ENCODE data around the gene MESP2.

The MESP2 gene

DNA sequence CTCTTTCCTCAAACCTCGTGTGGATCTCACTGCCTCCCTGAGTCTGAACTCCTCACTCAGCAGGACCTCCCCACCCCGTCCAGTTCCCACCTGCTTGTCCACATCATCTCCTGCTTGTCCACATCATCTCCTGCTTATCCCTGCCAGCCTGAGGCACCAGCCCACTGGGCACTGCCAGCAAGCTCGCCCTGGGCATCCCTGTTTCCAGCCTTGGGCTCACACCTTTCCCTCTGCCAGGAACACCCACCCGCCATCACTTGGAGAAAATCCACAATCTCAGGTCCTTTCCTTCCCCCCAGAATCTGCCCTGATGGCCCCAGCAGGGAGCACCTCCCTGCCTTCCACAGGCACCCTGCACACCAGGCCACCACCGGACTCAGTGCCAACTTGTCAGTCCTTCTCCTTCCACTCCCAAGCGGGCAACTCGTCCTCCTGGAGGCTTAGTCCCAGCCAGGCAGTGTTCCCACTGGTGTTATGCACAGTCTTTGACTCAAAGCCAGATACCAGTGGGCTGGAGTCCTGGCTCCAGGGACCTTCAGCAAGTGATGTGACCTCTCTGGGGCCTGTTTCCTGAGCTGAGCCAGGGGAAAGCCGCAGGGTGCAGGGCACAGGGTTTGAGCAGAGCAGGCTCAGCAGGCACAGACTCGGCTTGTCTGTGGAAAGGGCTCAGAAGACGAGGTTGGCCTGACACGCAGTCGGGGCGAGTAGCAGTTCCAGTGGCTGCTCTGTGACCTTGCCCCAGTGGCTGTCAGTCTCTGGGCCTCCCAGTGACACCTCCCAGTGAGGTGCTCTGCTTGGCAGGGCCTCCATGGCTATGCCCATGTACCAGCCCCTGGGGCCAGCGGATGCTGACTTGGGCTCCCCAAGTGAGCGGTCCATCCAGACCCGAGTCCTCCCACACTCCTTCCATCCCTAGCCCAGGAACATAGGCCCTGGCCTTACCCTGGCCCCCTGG lies 9.5 kb upstream of the MESP2 start:
- TF ChIP-seq, protein P1, sequence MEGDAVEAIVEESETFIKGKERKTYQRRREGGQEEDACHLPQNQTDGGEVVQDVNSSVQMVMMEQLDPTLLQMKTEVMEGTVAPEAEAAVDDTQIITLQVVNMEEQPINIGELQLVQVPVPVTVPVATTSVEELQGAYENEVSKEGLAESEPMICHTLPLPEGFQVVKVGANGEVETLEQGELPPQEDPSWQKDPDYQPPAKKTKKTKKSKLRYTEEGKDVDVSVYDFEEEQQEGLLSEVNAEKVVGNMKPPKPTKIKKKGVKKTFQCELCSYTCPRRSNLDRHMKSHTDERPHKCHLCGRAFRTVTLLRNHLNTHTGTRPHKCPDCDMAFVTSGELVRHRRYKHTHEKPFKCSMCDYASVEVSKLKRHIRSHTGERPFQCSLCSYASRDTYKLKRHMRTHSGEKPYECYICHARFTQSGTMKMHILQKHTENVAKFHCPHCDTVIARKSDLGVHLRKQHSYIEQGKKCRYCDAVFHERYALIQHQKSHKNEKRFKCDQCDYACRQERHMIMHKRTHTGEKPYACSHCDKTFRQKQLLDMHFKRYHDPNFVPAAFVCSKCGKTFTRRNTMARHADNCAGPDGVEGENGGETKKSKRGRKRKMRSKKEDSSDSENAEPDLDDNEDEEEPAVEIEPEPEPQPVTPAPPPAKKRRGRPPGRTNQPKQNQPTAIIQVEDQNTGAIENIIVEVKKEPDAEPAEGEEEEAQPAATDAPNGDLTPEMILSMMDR (conservative IDR thresholded peaks at IDR 0.05; ENCODE audit: low read length) = no peak
- TF ChIP-seq EZH2phosphoT487 (IDR thresholded peaks at IDR 0.05; ENCODE audit: borderline replicate concordance) = no peak
- Histone ChIP-seq H3K9ac (ENCODE audit: low read depth, low read length, poor library complexity, severe bottlenecking) (no peak overlapping the region), H3K4me1 (ENCODE audit: insufficient read depth, low read length, poor library complexity, severe bottlenecking) (no peaks in the 10 kb centered on the region), H4K20me1 (ENCODE audit: insufficient read depth, low read length, poor library complexity, severe bottlenecking) (no peaks in the 10 kb centered on the region), H3K9me2 (replicated peaks; ENCODE audit: low read depth, low read length) (no peaks in the 10 kb centered on the region), H3K4me3 (ENCODE audit: low read length, poor library complexity, severe bottlenecking) (no peak overlapping the region), H3F3A (ENCODE audit: low read depth) (no peaks in the 10 kb centered on the region), H3K9me3 (ENCODE audit: insufficient read depth, low read depth, low read length) (no peaks in the 10 kb centered on the region), H3K36me3 (ENCODE audit: insufficient read depth, low read length) (no peaks in the 10 kb centered on the region), H3K79me2 (ENCODE audit: insufficient read depth, low read length) (no peaks in the 10 kb centered on the region), H3K27me3 (ENCODE audit: insufficient read depth, low read length, poor library complexity, severe bottlenecking) (no peaks in the 10 kb centered on the region), H2AFZ (ENCODE audit: low read length) (no peak overlapping the region), H3K4me2 (ENCODE audit: low read depth, low read length, poor library complexity, severe bottlenecking) (no peak overlapping the region)

DNA sequence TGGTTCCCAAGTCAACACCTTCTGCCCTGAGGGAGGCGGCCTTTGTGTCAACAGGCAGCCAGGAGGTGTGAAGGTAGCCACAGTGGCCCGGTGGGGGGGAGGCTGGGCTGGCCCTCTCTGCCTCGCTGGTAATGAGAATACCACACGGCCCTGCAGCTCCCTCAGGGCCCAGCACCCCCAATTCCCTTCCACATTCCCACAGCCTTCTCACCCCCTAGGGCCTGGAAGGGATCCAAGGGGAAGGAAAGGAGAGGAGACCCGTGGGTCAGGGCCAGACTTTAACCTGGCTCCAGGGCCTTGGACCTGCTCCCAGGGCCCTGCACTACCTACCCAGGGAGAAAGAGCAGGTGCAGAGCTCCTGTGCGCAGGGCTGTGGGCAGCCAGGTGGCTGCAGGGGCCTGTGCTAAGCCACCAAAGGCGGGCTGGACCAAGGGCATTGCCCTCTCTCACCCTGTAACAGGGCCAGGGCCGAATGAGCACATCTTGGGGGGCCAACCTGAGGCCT lies 8.7 kb upstream of the MESP2 start:
- Histone ChIP-seq H3K9me2 (replicated peaks; ENCODE audit: low read depth, low read length) (no peaks in the 10 kb centered on the region), H3K9me3 (ENCODE audit: insufficient read depth, low read depth, low read length) (no peaks in the 10 kb centered on the region), H3K4me2 (ENCODE audit: low read depth, low read length, poor library complexity, severe bottlenecking) (no peak overlapping the region), H3F3A (ENCODE audit: low read depth) (no peaks in the 10 kb centered on the region), H3K9ac (ENCODE audit: low read depth, low read length, poor library complexity, severe bottlenecking) (no peak overlapping the region), H3K79me2 (ENCODE audit: insufficient read depth, low read length) (no peaks in the 10 kb centered on the region), H4K20me1 (ENCODE audit: insufficient read depth, low read length, poor library complexity, severe bottlenecking) (no peaks in the 10 kb centered on the region), H3K36me3 (ENCODE audit: insufficient read depth, low read length) (no peaks in the 10 kb centered on the region), H2AFZ (ENCODE audit: low read length) (no peak overlapping the region), H3K27me3 (ENCODE audit: insufficient read depth, low read length, poor library complexity, severe bottlenecking) (no peaks in the 10 kb centered on the region), H3K4me1 (ENCODE audit: insufficient read depth, low read length, poor library complexity, severe bottlenecking) (no peaks in the 10 kb centered on the region), H3K4me3 (ENCODE audit: low read length, poor library complexity, severe bottlenecking) (no peak overlapping the region)
- no peak for TF ChIP-seq EZH2phosphoT487 (IDR thresholded peaks at IDR 0.05; ENCODE audit: borderline replicate concordance)
- TF ChIP-seq, protein P1 (conservative IDR thresholded peaks at IDR 0.05; ENCODE audit: low read length) = no peak

DNA sequence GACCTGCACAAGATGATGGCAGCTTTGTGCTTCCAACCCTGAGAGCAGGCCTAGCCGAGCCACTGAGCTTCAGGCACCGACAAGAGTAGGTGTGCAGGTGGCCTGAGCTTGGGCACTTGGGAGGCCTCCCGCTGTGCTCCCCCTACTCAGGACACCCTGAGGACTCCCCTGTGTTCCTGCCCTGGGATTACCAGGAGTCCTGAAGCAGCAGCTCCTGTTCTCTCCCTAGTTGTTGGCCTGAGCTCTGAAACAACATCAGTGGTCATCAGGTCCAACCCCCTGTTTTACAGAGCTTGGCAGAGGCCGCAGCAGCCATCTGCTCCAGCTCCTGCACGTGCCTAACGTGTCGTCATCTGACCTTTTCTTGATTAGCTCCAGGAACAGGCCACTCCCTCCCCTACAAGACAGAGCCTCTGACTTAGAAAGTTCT lies 8.0 kb upstream of the MESP2 start:
- Histone ChIP-seq H3F3A (ENCODE audit: low read depth) (no peaks in the 10 kb centered on the region), H3K4me1 (ENCODE audit: insufficient read depth, low read length, poor library complexity, severe bottlenecking) (no peaks in the 10 kb centered on the region), H3K36me3 (ENCODE audit: insufficient read depth, low read length) (no peaks in the 10 kb centered on the region), H2AFZ (ENCODE audit: low read length) (no peak overlapping the region), H3K4me3 (ENCODE audit: low read length, poor library complexity, severe bottlenecking) (no peak overlapping the region), H3K4me2 (ENCODE audit: low read depth, low read length, poor library complexity, severe bottlenecking) (no peak overlapping the region), H4K20me1 (ENCODE audit: insufficient read depth, low read length, poor library complexity, severe bottlenecking) (no peaks in the 10 kb centered on the region), H3K79me2 (ENCODE audit: insufficient read depth, low read length) (no peaks in the 10 kb centered on the region), H3K9me2 (replicated peaks; ENCODE audit: low read depth, low read length) (no peaks in the 10 kb centered on the region), H3K27me3 (ENCODE audit: insufficient read depth, low read length, poor library complexity, severe bottlenecking) (no peaks in the 10 kb centered on the region), H3K9me3 (ENCODE audit: insufficient read depth, low read depth, low read length) (no peaks in the 10 kb centered on the region), H3K9ac (ENCODE audit: low read depth, low read length, poor library complexity, severe bottlenecking) (no peak overlapping the region)
- TF ChIP-seq, protein P1 (conservative IDR thresholded peaks at IDR 0.05; ENCODE audit: low read length) = no peak
- TF ChIP-seq EZH2phosphoT487 (IDR thresholded peaks at IDR 0.05; ENCODE audit: borderline replicate concordance) = no peak
